NCI-H510A treated with DMSO at 0.1 percent for 48 hours (cell line): ENCODE data around the gene MSRB1.
"Not testable (repeated sequence)": the region's sequence is repeated elsewhere in the genome, so short reads cannot be mapped to it uniquely, and the experiment has no call there.

Experiments
- DNase-seq: peaks from one replicate; lab custom pipeline; 2025; lab: John Stamatoyannopoulos, UW

The MSRB1 gene

GRCh38 chr16:1938910-1939309 lies 4.1 kb downstream of the MSRB1 start:
- DNase-seq, result no peak

- DNase-seq, result no peak
Observed at GRCh38 chr16:1938316-1938715, 4.7 kb downstream of the MSRB1 start.

GRCh38 chr16:1936945-1937479 lies 6.0 kb downstream of the MSRB1 start:
- no peak for DNase-seq

- no peak for DNase-seq
Observed at GRCh38 chr16:1933097-1933661, 9.8 kb downstream of the MSRB1 start.

GRCh38 chr16:1932050-1933028 lies 10.7 kb downstream of the MSRB1 start:
- no peak for DNase-seq

- DNase-seq, result no peak
Observed at GRCh38 chr16:1930338-1930720, 12.7 kb downstream of the MSRB1 start.

GRCh38 chr16:1929578-1930337 lies 13.2 kb downstream of the MSRB1 start:
- peak; percentile 51 for DNase-seq

- no peak for DNase-seq
Observed at GRCh38 chr16:1929105-1929504, 13.9 kb downstream of the MSRB1 start.

GRCh38 chr16:1926271-1926670 lies 16.7 kb downstream of the MSRB1 start:
- no peak for DNase-seq

- no peak for DNase-seq
Observed at GRCh38 chr16:1924095-1924494, 18.9 kb downstream of the MSRB1 start.

GRCh38 chr16:1923299-1924034 lies 19.5 kb downstream of the MSRB1 start:
- no peak for DNase-seq

GRCh38 chr16:1922357-1922756 lies 20.6 kb downstream of the MSRB1 start:
- no peak for DNase-seq

- DNase-seq, result no peak
Observed at GRCh38 chr16:1920727-1921171, 22.2 kb downstream of the MSRB1 start.

- DNase-seq, result not testable (repeated sequence)
Observed at GRCh38 chr16:1920122-1920521, 22.9 kb downstream of the MSRB1 start.

- no peak for DNase-seq
Observed at GRCh38 chr16:1919327-1919998, 23.5 kb downstream of the MSRB1 start.

GRCh38 chr16:1918351-1919326 lies 24.4 kb downstream of the MSRB1 start, which contains the start of gene HS3ST6:
HS3ST6 (minus strand) TSS chr16:1918415; CDS start chr16:1918323, 92 bp downstream.
- no peak for DNase-seq

GRCh38 chr16:1917665-1918350 lies 25.2 kb downstream of the MSRB1 start:
- no peak for DNase-seq

- DNase-seq, result no peak
Observed at GRCh38 chr16:1917056-1917664, 25.8 kb downstream of the MSRB1 start.

GRCh38 chr16:1916640-1916990 lies 26.4 kb downstream of the MSRB1 start:
- DNase-seq, result no peak
